GM21447 (cell line): Measurements from ENCODE around the gene TBRG4.

Experiments used
- ATAC-seq: cut with Tn5 transposase; IDR thresholded peaks from one replicate; pipeline ENCODE4 v1.9.1; 2021; ENCODE audit not compliant: unreplicated experiment

The TBRG4 gene

GRCh38 chr7:45076946-45077345, 34.6 kb downstream of the TBRG4 start:
- no peak for ATAC-seq

- no peak for ATAC-seq
These were observed 35.4 kb downstream of the TBRG4 start for GRCh38 chr7:45075871-45076796.

GRCh38 chr7:45075355-45075644, 36.2 kb downstream of the TBRG4 start:
- ATAC-seq, result no peak

GRCh38 chr7:45074528-45075354, 36.8 kb downstream of the TBRG4 start:
- ATAC-seq, result no peak

GRCh38 chr7:45073786-45074527, 37.5 kb downstream of the TBRG4 start:
- ATAC-seq, result no peak

- ATAC-seq, result no peak
These were observed 38.3 kb downstream of the TBRG4 start for GRCh38 chr7:45073031-45073785.

GRCh38 chr7:45072131-45073030, 39.1 kb downstream of the TBRG4 start:
- ATAC-seq, result no peak

GRCh38 chr7:45071528-45071927, 40.0 kb downstream of the TBRG4 start:
- no peak for ATAC-seq

GRCh38 chr7:45070254-45070642, 41.2 kb downstream of the TBRG4 start:
- no peak for ATAC-seq

- ATAC-seq, result no peak
These were observed 41.8 kb downstream of the TBRG4 start for GRCh38 chr7:45069444-45070253.

- ATAC-seq, result no peak
These were observed 43.1 kb downstream of the TBRG4 start for GRCh38 chr7:45068236-45069023.

- no peak for ATAC-seq
These were observed 43.9 kb downstream of the TBRG4 start for GRCh38 chr7:45067582-45067981.

GRCh38 chr7:45066409-45066808, 45.1 kb downstream of the TBRG4 start:
- no peak for ATAC-seq

GRCh38 chr7:45065031-45065995, 46.2 kb downstream of the TBRG4 start:
- no peak for ATAC-seq

- ATAC-seq, result no peak
These were observed 47.3 kb downstream of the TBRG4 start for GRCh38 chr7:45064047-45064725.

- no peak for ATAC-seq
These were observed 49.6 kb downstream of the TBRG4 start for GRCh38 chr7:45061806-45062425.
